ENCODE data around the gene SCAMP4. TPM values are rescaled to one million over a fixed set of nuclear protein-coding genes. Genes with fewer than 3 reads are reported as not detected.

SCAMP4 gene
- total RNA-seq, 1 experiment from 2014 or later, result 69.0 TPM

- Histone ChIP-seq H3K9ac (ENCODE audit: extremely low read depth, insufficient read length, low read length) (no peak overlapping the region), H4K91ac (ENCODE audit: insufficient read length, low read depth, low read length) (no peak overlapping the region), H2BK12ac (ENCODE audit: insufficient read length, low read depth, low read length) (no peak overlapping the region), H3K27ac (ENCODE audit: insufficient read length, low read depth, low read length) (no peak overlapping the region), H3K23me2 (ENCODE audit: insufficient read length, low read depth, low read length, poor library complexity, severe bottlenecking) (peaks cover 6% of the 10 kb centered on the region), H3K27me3 (ENCODE audit: insufficient read depth, low read length) (no peaks in the 10 kb centered on the region), H3K4me2 (ENCODE audit: insufficient read depth, insufficient read length, low read length) (no peak overlapping the region), H2BK15ac (ENCODE audit: low read depth, low read length) (no peak overlapping the region), H2BK120ac (ENCODE audit: low read depth, low read length, poor library complexity, severe bottlenecking) (peak overlapping the region; percentile 2), H2BK20ac (ENCODE audit: low read depth, low read length, poor library complexity, severe bottlenecking) (no peak overlapping the region), H4K5ac (ENCODE audit: insufficient read length, low read depth, low read length) (no peak overlapping the region), H2BK5ac (ENCODE audit: insufficient read length, low read length) (no peak overlapping the region), H2AK5ac (ENCODE audit: insufficient read length, low read length) (no peak overlapping the region), H3K23ac (ENCODE audit: insufficient read length, low read depth, low read length) (no peak overlapping the region), H2AFZ (ENCODE audit: low read length) (no peak overlapping the region), H3K79me2 (ENCODE audit: insufficient read depth, low read length) (peaks cover 6% of the 10 kb centered on the region; the same call in 1 of the 2 replicates), H3K9me3 (ENCODE audit: control insufficient read depth, low read depth, low read length) (no peaks in the 10 kb centered on the region), H4K8ac (replicated peaks; ENCODE audit: insufficient read length, low read depth, low read length) (no peak overlapping the region), H3T11ph (ENCODE audit: low read length) (no peak overlapping the region), H4K20me1 (ENCODE audit: control insufficient read depth, insufficient read depth, insufficient read length) (no peaks in the 10 kb centered on the region), H3K14ac (ENCODE audit: insufficient read depth, low read length) (no peak overlapping the region), H3K4me1 (ENCODE audit: insufficient read depth, low read length) (0 out of 2 replicates have a peak, but pooled peaks cover 2% of the 10 kb centered on the region), H3K56ac (ENCODE audit: insufficient read length, low read depth, low read length) (no peak overlapping the region), H3K4ac (ENCODE audit: low read depth, low read length) (no peak overlapping the region), H3K18ac (ENCODE audit: insufficient read length, low read depth, low read length) (no peak overlapping the region), H3K79me1 (ENCODE audit: insufficient read depth, low read depth, low read length, poor library complexity, severe bottlenecking) (no peaks in the 10 kb centered on the region)
- Mint-ChIP-seq H3K36me3 (ENCODE audit: insufficient read depth in 1 of 3, low read depth in 3 of 3) (peaks cover 5 to 8% (median 5%) of the 10 kb centered on the region in 3 experiments; a peak in 5 of 7 replicates), H3K4me1 (peaks cover 11 to 17% of the 10 kb centered on the region in 2 experiments), H3K27ac (no peak overlapping the region), H3K9me3 (no peaks in the 10 kb centered on the region; a peak in 2 of 5 replicates), H3K27me3 (ENCODE audit: low read depth) (peaks cover 7% of the 10 kb centered on the region), H3K4me3 (no peak overlapping the region)
- no peak for TF ChIP-seq CTCF (conservative IDR thresholded peaks at IDR 0.05)
- no peak for DNase-seq
- WGBS (ENCODE audit: extremely low coverage, insufficient read length, low lambda C conversion rate), result no CpG with 5 or more reads among the region's 6 CpGs
Observed at GRCh38 chr19:1902923-1903322, 2.3 kb upstream of the SCAMP4 start.

Data from H9 (cell line).